ENCODE results near the gene PTPRE.
"Not testable (repeated sequence)": the region's sequence is repeated elsewhere in the genome, so short reads cannot be mapped to it uniquely, and the experiment has no call there.

PTPRE gene

DNA sequence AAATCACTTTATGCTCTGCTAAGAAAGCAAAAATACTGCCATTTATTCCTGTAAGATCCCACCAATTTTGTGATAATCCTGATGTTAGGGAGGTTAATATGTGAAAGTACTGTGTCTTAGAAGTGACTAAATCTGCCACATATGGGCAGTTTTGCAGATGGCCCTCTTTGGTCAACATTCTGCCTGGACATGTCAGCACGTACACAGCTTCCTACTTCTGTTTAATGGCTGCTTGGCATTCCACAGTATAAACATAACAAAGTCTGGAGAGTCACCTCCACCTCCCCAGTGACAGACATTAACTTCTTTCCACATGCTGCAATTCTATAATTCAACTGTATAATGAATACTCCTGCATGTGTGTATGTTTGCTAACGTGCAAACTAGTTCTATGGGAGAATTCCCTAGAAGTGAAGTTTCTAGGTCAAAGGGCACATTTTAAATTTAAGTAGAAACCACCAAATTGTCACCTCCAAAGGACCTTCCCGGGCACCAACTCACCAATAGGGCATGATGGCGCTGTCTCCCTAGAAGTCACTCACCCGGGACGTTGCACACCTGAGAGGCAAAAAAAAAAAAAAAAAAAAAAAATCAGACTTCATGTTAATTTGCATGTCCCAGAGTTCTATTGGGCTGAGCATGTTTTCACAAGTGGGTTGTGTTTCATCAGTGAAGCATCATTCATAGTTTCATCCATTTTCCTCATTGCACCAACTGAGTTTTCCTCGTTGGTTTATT lies 180.4 kb downstream of the PTPRE start:
- no peaks in the 10 kb centered on the region for H3K27me3 ChIP-seq (ENCODE audit: insufficient read depth, low read length)

GRCh38 chr10:128087884-128088709 lies 181.2 kb downstream of the PTPRE start:
- Histone ChIP-seq H2AFZ (ENCODE audit: low read depth, low read length) (no peak overlapping the region), H3K36me3 (ENCODE audit: insufficient read depth, low read length) (no peaks in the 10 kb centered on the region), H3K9me3 (ENCODE audit: low read length) (no peaks in the 10 kb centered on the region), H3K4me3 (ENCODE audit: low read length) (no peak overlapping the region), H3K4me1 (ENCODE audit: insufficient read depth, low read length) (no peaks in the 10 kb centered on the region), H3K27me3 (ENCODE audit: insufficient read depth, low read length) (no peaks in the 10 kb centered on the region)

More for the DNA sequence above, 180.4 kb downstream of the PTPRE start:
- Histone ChIP-seq H3K9me3 (ENCODE audit: low read length) (no peaks in the 10 kb centered on the region), H3K4me3 (ENCODE audit: low read length) (no peak overlapping the region), H3K4me1 (ENCODE audit: insufficient read depth, low read length) (no peaks in the 10 kb centered on the region), H2AFZ (ENCODE audit: low read depth, low read length) (no peak overlapping the region), H3K36me3 (ENCODE audit: insufficient read depth, low read length) (no peaks in the 10 kb centered on the region)

GRCh38 chr10:128091636-128092210 lies 184.8 kb downstream of the PTPRE start:
- Histone ChIP-seq H3K36me3 (ENCODE audit: insufficient read depth, low read length) (peaks cover under 1% of the 10 kb centered on the region), H2AFZ (ENCODE audit: low read depth, low read length) (no peak overlapping the region), H3K27me3 (ENCODE audit: insufficient read depth, low read length) (no peaks in the 10 kb centered on the region), H3K4me1 (ENCODE audit: insufficient read depth, low read length) (no peaks in the 10 kb centered on the region), H3K9me3 (ENCODE audit: low read length) (no peaks in the 10 kb centered on the region), H3K4me3 (ENCODE audit: low read length) (no peak overlapping the region)

DNA sequence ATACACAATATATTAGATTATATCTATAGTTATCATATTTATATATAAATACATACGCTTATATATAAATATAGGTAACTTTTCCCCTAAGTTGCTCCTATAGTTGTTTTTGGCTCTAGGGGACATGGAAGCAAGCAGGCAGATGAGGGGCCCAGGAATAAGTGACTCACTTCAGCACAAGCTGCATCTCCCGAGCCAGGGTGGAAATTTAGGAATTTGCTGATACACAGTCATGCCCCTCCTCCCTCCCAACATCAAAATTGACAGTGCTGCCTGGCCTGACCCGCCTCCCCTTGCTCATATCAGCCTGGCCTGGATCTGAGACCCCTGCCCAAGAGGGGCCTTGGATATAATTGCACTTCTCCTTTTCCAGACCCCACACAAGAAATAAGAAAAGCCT lies 185.6 kb downstream of the PTPRE start:
- Histone ChIP-seq H3K9me3 (ENCODE audit: low read length) (no peaks in the 10 kb centered on the region), H2AFZ (ENCODE audit: low read depth, low read length) (no peak overlapping the region), H3K4me1 (ENCODE audit: insufficient read depth, low read length) (no peaks in the 10 kb centered on the region), H3K36me3 (ENCODE audit: insufficient read depth, low read length) (peaks cover 8% of the 10 kb centered on the region), H3K4me3 (ENCODE audit: low read length) (no peak overlapping the region), H3K27me3 (ENCODE audit: insufficient read depth, low read length) (no peaks in the 10 kb centered on the region)

DNA sequence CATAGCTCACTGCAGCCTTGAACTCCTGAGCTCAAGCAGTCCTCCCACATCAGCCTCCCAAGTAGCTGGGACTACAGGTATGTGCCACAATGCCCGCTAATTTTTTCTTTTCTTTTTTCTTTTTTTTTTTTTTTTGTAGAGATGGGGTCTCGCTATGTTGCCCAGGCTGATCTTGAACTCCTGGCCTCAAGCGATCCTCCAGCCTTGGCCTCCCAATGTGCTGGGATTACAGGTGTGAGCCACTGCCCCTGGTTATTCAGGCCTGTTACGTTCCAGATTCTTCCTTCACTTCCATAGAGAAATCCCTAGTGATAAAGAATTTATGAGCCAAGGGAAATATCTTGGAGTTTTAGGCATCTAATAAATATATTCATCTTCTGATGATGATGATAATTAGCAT lies 187.7 kb downstream of the PTPRE start:
- not testable (repeated sequence) for H3K27me3 ChIP-seq (ENCODE audit: insufficient read depth, low read length); H3K4me1 ChIP-seq (ENCODE audit: insufficient read depth, low read length); H3K9me3 ChIP-seq (ENCODE audit: low read length); H3K4me3 ChIP-seq (ENCODE audit: low read length); H2AFZ ChIP-seq (ENCODE audit: low read depth, low read length)
- H3K36me3 ChIP-seq (ENCODE audit: insufficient read depth, low read length): peaks cover 27% of the 10 kb centered on the region

GRCh38 chr10:128095027-128095752 lies 188.3 kb downstream of the PTPRE start:
- peaks cover 33% of the 10 kb centered on the region for H3K36me3 ChIP-seq (ENCODE audit: insufficient read depth, low read length)
- H2AFZ ChIP-seq (ENCODE audit: low read depth, low read length): no peak overlapping the region
- H3K27me3 ChIP-seq (ENCODE audit: insufficient read depth, low read length): no peaks in the 10 kb centered on the region
- no peaks in the 10 kb centered on the region for H3K4me1 ChIP-seq (ENCODE audit: insufficient read depth, low read length)
- no peaks in the 10 kb centered on the region for H3K9me3 ChIP-seq (ENCODE audit: low read length)
- no peak overlapping the region for H3K4me3 ChIP-seq (ENCODE audit: low read length)

DNA sequence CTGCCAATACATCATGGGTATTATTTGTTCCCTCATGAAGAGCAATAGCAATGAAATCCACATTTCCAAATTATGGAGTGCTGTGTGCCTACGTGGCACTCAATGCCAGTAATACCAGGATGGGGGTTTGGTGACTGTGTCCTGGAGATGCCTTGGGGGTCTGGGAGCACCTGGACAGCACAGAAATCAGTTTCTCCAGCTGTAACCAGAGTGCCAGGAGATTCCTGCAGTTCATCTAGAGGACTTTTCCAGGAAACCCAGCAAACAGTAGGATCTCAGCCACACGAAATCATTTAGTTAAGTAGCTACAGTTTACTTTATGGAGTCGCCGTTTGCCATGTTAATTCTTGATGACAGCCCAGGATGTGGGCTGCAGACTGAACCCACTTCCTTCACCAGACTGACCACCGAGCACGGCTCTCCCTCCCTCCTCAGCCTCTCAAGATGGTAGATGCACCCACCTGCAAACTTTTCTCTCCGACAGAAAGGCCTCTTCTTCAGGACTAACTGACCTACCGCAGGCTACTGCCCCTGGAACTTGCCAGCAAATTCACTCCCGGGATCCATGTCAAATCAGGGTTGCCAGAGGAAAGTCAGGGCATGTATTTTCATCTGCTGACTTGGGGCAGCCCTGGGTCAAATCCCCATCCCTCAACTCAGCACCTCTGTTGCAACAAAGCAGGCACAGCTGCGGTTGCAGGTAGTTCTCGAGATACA lies 189.0 kb downstream of the PTPRE start:
- peaks cover 40% of the 10 kb centered on the region for H3K36me3 ChIP-seq (ENCODE audit: insufficient read depth, low read length)
- no peaks in the 10 kb centered on the region for H3K9me3 ChIP-seq (ENCODE audit: low read length)

DNA sequence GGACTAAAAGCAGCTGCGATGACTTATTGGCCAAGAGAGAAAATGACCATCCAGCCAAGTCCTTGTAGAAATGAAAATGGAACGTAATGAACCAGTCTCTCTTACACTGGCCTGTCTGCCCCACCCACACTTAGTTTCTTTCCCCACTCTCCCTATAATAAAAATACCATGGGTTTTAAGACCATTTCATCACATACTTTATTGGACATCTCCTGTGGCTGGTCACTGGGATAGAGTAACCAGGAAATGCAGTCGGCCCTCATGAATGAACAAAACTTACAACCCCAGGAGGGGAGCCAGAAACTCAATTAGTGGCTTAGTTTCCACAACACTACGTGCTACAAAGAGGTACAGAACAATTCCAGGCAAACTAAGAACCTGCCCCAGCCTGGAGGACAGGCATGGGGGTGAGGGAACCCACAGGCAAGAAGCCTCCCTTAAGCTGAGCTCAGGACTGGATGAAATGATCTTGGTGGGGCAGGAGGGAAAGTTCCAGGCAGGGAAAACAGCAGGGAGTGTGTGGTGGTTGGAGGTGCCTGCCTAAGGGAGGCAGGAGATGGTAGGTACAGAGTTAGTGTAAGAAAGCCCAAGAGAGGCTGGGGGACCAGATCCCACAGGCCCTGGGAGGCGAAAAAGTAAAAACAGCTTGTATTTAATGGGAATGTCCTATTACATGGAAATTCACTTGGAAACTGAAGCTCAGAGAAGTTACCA lies 189.7 kb downstream of the PTPRE start:
- Histone ChIP-seq H3K36me3 (ENCODE audit: insufficient read depth, low read length) (peaks cover 47% of the 10 kb centered on the region), H2AFZ (ENCODE audit: low read depth, low read length) (no peak overlapping the region), H3K9me3 (ENCODE audit: low read length) (no peaks in the 10 kb centered on the region), H3K27me3 (ENCODE audit: insufficient read depth, low read length) (no peaks in the 10 kb centered on the region), H3K4me1 (ENCODE audit: insufficient read depth, low read length) (no peaks in the 10 kb centered on the region), H3K4me3 (ENCODE audit: low read length) (no peak overlapping the region)

More for the DNA sequence above, 189.0 kb downstream of the PTPRE start:
- Histone ChIP-seq H2AFZ (ENCODE audit: low read depth, low read length) (no peak overlapping the region), H3K4me1 (ENCODE audit: insufficient read depth, low read length) (no peaks in the 10 kb centered on the region), H3K4me3 (ENCODE audit: low read length) (no peak overlapping the region), H3K27me3 (ENCODE audit: insufficient read depth, low read length) (no peaks in the 10 kb centered on the region)

- no peak overlapping the region for H2AFZ ChIP-seq (ENCODE audit: low read depth, low read length)
- H3K9me3 ChIP-seq (ENCODE audit: low read length): no peaks in the 10 kb centered on the region
- H3K27me3 ChIP-seq (ENCODE audit: insufficient read depth, low read length): no peaks in the 10 kb centered on the region
- H3K4me1 ChIP-seq (ENCODE audit: insufficient read depth, low read length): no peaks in the 10 kb centered on the region
- peaks cover 59% of the 10 kb centered on the region for H3K36me3 ChIP-seq (ENCODE audit: insufficient read depth, low read length)
- H3K4me3 ChIP-seq (ENCODE audit: low read length): no peak overlapping the region
Observed at GRCh38 chr10:128097783-128098182, 190.9 kb downstream of the PTPRE start.

GRCh38 chr10:128098631-128099030 lies 191.7 kb downstream of the PTPRE start:
- H3K9me3 ChIP-seq (ENCODE audit: low read length): no peaks in the 10 kb centered on the region
- no peaks in the 10 kb centered on the region for H3K4me1 ChIP-seq (ENCODE audit: insufficient read depth, low read length)
- H3K4me3 ChIP-seq (ENCODE audit: low read length): no peak overlapping the region
- H2AFZ ChIP-seq (ENCODE audit: low read depth, low read length): no peak overlapping the region
- peaks cover 67% of the 10 kb centered on the region for H3K36me3 ChIP-seq (ENCODE audit: insufficient read depth, low read length)
- no peaks in the 10 kb centered on the region for H3K27me3 ChIP-seq (ENCODE audit: insufficient read depth, low read length)

DNA sequence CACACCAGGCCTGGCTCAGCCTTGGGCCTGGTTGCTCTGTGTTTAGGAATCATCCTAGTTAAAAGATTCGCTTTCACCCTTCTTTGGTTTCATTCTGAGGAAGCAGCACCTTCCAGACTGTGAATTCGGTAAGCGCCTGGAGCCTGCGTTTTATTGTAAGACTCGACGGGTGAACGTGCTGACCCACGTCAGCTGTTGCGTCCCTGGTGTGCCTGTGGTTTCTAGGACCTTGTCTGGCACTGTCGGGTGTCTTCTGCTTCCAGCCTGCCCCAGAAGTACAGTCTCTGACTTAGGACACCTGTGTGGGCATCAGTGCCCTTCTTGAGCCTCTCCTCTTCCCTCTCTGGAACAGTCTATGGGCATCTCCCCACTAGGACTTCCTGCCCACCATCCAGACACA lies 193.0 kb downstream of the PTPRE start:
- Histone ChIP-seq H3K27me3 (ENCODE audit: insufficient read depth, low read length) (no peaks in the 10 kb centered on the region), H3K9me3 (ENCODE audit: low read length) (no peaks in the 10 kb centered on the region), H3K36me3 (ENCODE audit: insufficient read depth, low read length) (peaks cover 80% of the 10 kb centered on the region), H2AFZ (ENCODE audit: low read depth, low read length) (no peak overlapping the region), H3K4me3 (ENCODE audit: low read length) (no peak overlapping the region), H3K4me1 (ENCODE audit: insufficient read depth, low read length) (no peaks in the 10 kb centered on the region)

DNA sequence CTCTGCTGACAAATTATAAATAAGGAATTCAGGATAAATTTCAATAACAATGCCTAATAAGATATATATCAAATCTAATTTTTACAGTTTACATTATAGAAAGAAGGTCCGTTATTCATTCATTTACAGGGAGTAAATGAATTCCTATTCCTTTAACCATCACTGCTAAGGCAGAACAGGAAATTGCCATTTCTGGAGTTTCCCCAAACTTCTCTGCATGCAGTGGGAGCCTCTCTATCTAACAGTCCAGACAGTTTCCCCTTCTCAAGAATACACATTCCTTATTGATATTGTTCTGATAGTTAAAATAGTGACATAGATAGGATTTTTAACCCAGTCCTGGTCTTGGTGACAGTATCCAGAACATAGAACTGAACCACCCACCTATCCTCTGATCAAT lies 195.0 kb downstream of the PTPRE start:
- Histone ChIP-seq H3K4me1 (ENCODE audit: insufficient read depth, low read length) (no peaks in the 10 kb centered on the region), H2AFZ (ENCODE audit: low read depth, low read length) (no peak overlapping the region), H3K4me3 (ENCODE audit: low read length) (no peak overlapping the region), H3K9me3 (ENCODE audit: low read length) (no peaks in the 10 kb centered on the region), H3K27me3 (ENCODE audit: insufficient read depth, low read length) (no peaks in the 10 kb centered on the region), H3K36me3 (ENCODE audit: insufficient read depth, low read length) (peaks cover 97% of the 10 kb centered on the region)

All from neuron (in vitro differentiated cells).